Lung (tissue), 12 donors: ENCODE results near the gene SDK2. TPM values are rescaled to one million over a fixed set of nuclear protein-coding genes. Genes with fewer than 3 reads are reported as not detected.

Experiments
- ATAC-seq: fragments of 200-7000 bp; cut with Tn5 transposase; one replicate; pipeline ENCODE4 v1.9.1; 2020; ENCODE audit warnings: moderate number of reproducible peaks; ENCODE audit not compliant: insufficient read depth, low FRiP score
- DNase-seq, 3 donors: peaks; one replicate each; pipeline ENCODE4 v3.0.0-alpha.2; 2013 to 2017
- H3K27ac ChIP-seq, 2 donors: one replicate each; pipeline ENCODE4 v1.5.1; 2013; ENCODE audit warnings: mild to moderate bottlenecking in 2 of 2, moderate library complexity in 2 of 2, control low read depth in 1 of 2, inconsistent platforms in 1 of 2, low read depth in 1 of 2, low read length in 1 of 2
- H3K27me3 ChIP-seq, 3 donors: one replicate each; pipeline ENCODE4 v1.5.1; 2013; ENCODE audit warnings: low read length in 2 of 3; ENCODE audit not compliant: control insufficient read depth in 3 of 3, insufficient read depth in 3 of 3
- H3K36me3 ChIP-seq, 4 donors: one replicate each; pipeline ENCODE4 v1.5.1; 2013; ENCODE audit warnings: low read length in 4 of 4, mild to moderate bottlenecking in 1 of 4, moderate library complexity in 1 of 4; ENCODE audit not compliant: control insufficient read depth in 4 of 4, insufficient read depth in 4 of 4
- H3K4me1 ChIP-seq, 5 donors: one replicate each; pipeline ENCODE4 v1.5.1; 2013; ENCODE audit warnings: low read length in 5 of 5, mild to moderate bottlenecking in 2 of 5, moderate library complexity in 1 of 5; ENCODE audit not compliant: control insufficient read depth in 5 of 5, insufficient read depth in 5 of 5
- H3K4me3 ChIP-seq: one replicate; pipeline ENCODE4 v1.5.1; 2013; ENCODE audit warnings: mild to moderate bottlenecking, control low read depth, moderate library complexity
- H3K9ac ChIP-seq, 2 donors: one replicate each; pipeline ENCODE4 v1.5.1; 2013; ENCODE audit warnings: low read length in 2 of 2, control low read depth in 1 of 2; ENCODE audit not compliant: insufficient read depth in 1 of 2
- H3K9me3 ChIP-seq, 4 donors: one replicate each; pipeline ENCODE4 v1.5.1; 2013; ENCODE audit warnings: low read length in 3 of 4, mild to moderate bottlenecking in 1 of 4, moderate library complexity in 1 of 4; ENCODE audit not compliant: control insufficient read depth in 4 of 4, insufficient read depth in 3 of 4
- CTCF ChIP-seq: IDR thresholded peaks from 2 replicates; pipeline ENCODE4 v1.5.1; 2012; ENCODE audit warnings: mild to moderate bottlenecking; ENCODE audit errors: control extremely low read depth, extremely low read depth
- WGBS, 2 donors: extraction: QIAGEN DNeasy Blood & Tissue Kit; methylation state at CpG; one replicate each; pipeline ENCODE4 v1.1.7; 2013; 5-methylcytosine and 5-hydroxymethylcytosine counted together
- polyA plus RNA-seq, 2 donors: library from polyadenylated mRNA; stranded (reverse); fragments of 200-250 nt; gene quantifications; one replicate each; pipeline ENCODE4 v1.2.1, GENCODE V29; 2013
- total RNA-seq, 2 donors: library from RNA; depleted of rRNA in 1 of 2; stranded (reverse); fragments of >200 nt in 1 of 2; gene quantifications; one replicate each; pipeline ENCODE4 v1.2.1, GENCODE V29; 2014 to 2021
- donor health status: control.
- donor health status: control.
- donor health status: Bipolar disorder and iron deficiency.
- donor health status: healthy.
- donor health status: DM: yes; HTN: yes; CAD: no.

The SDK2 gene
- total and polyA plus RNA-seq, 4 donors: 0.91 to 41.7 (median 4.3) TPM

GRCh38 chr17:73621685-73622084, 22.6 kb downstream of the SDK2 start:
- ATAC-seq: no peak
- Histone ChIP-seq H3K9me3 (peaks cover 0 to 2% (median 0%) of the 10 kb centered on the region in 4 donors), H3K4me3 (no peak overlapping the region), H3K27ac (no peak overlapping the region), H3K9ac (no peak overlapping the region), H3K36me3 (no peaks in the 10 kb centered on the region), H3K4me1 (peaks cover 0 to 20% (median 0%) of the 10 kb centered on the region in 5 donors), H3K27me3 (no peaks in the 10 kb centered on the region)
- no peak for TF ChIP-seq CTCF
- no peak for DNase-seq
- WGBS, 2 donors: 82 to 94% methylated on average over 2 of the region's 2 CpGs

DNA sequence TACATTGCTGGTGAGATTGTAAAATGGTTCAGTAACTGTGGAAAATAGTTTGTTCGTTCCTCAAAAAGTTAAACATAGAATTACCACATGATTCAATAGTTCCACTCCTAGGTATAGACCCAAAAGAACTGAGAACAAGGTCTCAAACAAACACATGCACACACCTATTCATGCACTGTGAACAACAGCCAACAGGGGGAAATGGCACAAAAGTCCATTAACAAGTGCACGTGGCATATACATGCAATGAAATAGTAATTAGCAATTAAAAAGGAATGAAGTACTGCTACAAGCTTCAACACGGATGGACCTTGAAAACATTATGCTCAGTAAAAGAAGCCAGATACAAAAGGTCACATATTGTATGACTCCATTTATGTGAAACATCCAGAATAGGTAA, 23.8 kb downstream of the SDK2 start:
- no peak overlapping the region for H3K27ac ChIP-seq
- no peak for TF ChIP-seq CTCF
- H3K36me3 ChIP-seq: no peaks in the 10 kb centered on the region
- no peak overlapping the region for H3K4me3 ChIP-seq
- H3K9ac ChIP-seq: no peak overlapping the region
- DNase-seq (no peak), ATAC-seq (no peak)
- H3K27me3 ChIP-seq: no peaks in the 10 kb centered on the region
- H3K9me3 ChIP-seq: peaks cover 0 to 2% (median 0%) of the 10 kb centered on the region in 4 donors
- 78 to 88% methylated on average over 3 of the region's 3 CpGs for WGBS, 2 donors
- H3K4me1 ChIP-seq: peaks cover 0 to 27% (median 6%) of the 10 kb centered on the region in 5 donors

DNA sequence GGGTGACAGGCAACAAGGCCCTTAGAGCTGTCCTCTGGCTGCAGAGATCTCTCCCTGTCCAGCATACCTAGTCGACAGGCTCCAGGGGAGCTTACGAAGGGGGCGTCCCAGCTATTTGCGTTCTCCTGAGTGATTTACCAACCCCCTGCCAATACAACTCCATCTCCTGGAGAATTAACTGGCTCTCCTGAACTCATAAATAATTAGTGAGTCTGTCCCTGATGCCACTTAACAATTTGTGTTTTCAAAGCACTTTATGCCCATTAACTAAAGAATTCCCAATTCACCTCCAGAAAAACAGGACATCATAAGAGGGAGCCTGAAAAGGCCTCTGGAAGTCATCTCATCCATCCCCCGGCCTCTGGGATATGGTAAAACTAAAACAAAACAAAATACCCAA, 26.7 kb downstream of the SDK2 start:
- ATAC-seq: no peak
- H3K27me3 ChIP-seq: no peaks in the 10 kb centered on the region
- TF ChIP-seq CTCF: no peak
- DNase-seq: no peak
- H3K9me3 ChIP-seq: peaks cover 0 to 2% (median 0%) of the 10 kb centered on the region in 4 donors
- WGBS, 2 donors: 92 to 94% methylated on average over 5 of the region's 5 CpGs
- H3K27ac ChIP-seq: no peak overlapping the region
- no peak overlapping the region for H3K9ac ChIP-seq
- peaks cover 0 to 36% (median 12%) of the 10 kb centered on the region in 5 donors for H3K4me1 ChIP-seq
- H3K4me3 ChIP-seq: no peak overlapping the region
- H3K36me3 ChIP-seq: no peaks in the 10 kb centered on the region

- H3K27ac ChIP-seq: no peak overlapping the region
- peak in 2 of 3 donors; percentile 55 to 59 for DNase-seq
- ATAC-seq: no peak
- peaks cover 0 to 41% (median 12%) of the 10 kb centered on the region in 5 donors for H3K4me1 ChIP-seq
- H3K27me3 ChIP-seq: no peaks in the 10 kb centered on the region
- 77 to 78% methylated on average over 8 of the region's 8 CpGs for WGBS, 2 donors
- TF ChIP-seq CTCF: no peak
- no peak overlapping the region for H3K4me3 ChIP-seq
- H3K9me3 ChIP-seq: peaks cover 0 to 2% (median 0%) of the 10 kb centered on the region in 4 donors
- H3K36me3 ChIP-seq: no peaks in the 10 kb centered on the region
- H3K9ac ChIP-seq: no peak overlapping the region
Measured at GRCh38 chr17:73616873-73617404, 27.3 kb downstream of the SDK2 start.
